ENCODE results near the gene ABCB4. TPM values are rescaled to one million over a fixed set of nuclear protein-coding genes. Genes with fewer than 3 reads are reported as not detected.

Gene ABCB4
- polyA plus RNA-seq, 1 donor (not counting 4 experiments of a cell fraction or from before 2014, with no cell fraction given) = not detected

GRCh38 chr7:87432536-87432935 is 42.9 kb downstream of the ABCB4 start:
- Histone ChIP-seq H3K27ac (ENCODE audit: control insufficient read depth, insufficient read depth, low read length) (no peak overlapping the region), H4K20me1 (ENCODE audit: control insufficient read depth, extremely low read depth, insufficient read depth, low read length) (no peaks in the 10 kb centered on the region), H3K4me3 (ENCODE audit: control insufficient read depth in 2 of 3, extremely low read depth in 1 of 3, insufficient read depth in 2 of 3, low read depth in 1 of 3, low read length in 3 of 3) (no peak overlapping the region), H2AFZ (ENCODE audit: control insufficient read depth, low read length) (no peak overlapping the region), H3K36me3 (ENCODE audit: control insufficient read depth in 2 of 2, extremely low read depth in 1 of 2, insufficient read depth in 2 of 2, low read length in 2 of 2) (no peaks in the 10 kb centered on the region), H3K9me3 (ENCODE audit: control insufficient read depth, low read depth, low read length) (no peaks in the 10 kb centered on the region), H3K4me1 (ENCODE audit: control insufficient read depth, extremely low read depth, insufficient read depth, low read length) (peaks cover 3% of the 10 kb centered on the region), H3K9ac (ENCODE audit: control insufficient read depth, extremely low read depth, insufficient read depth, low read length) (no peak overlapping the region), H3K79me2 (ENCODE audit: control insufficient read depth, insufficient read depth, low read length) (no peaks in the 10 kb centered on the region), H3K4me2 (ENCODE audit: control insufficient read depth, extremely low read depth, insufficient read depth, low read depth, low read length) (no peak overlapping the region), H3K27me3 (ENCODE audit: control insufficient read depth, extremely low read depth, insufficient read depth, low read length) (no peaks in the 10 kb centered on the region), H3K9me1 (ENCODE audit: control insufficient read depth, extremely low read depth, insufficient read depth, low read length) (no peaks in the 10 kb centered on the region)
- DNase-seq (ENCODE audit: low read depth, low spot score) (no peak), FAIRE-seq (no peak)
- dilution Hi-C loops (cut with MboI; ENCODE audit: extremely low pct_ligation_motif_present, low sequenced_read_pairs) = no loop called here
- TF ChIP-seq CTCF (optimal IDR thresholded peaks at IDR 0.05 in 1 of 3, IDR thresholded peaks at IDR 0.05 in 1 of 3, conservative IDR thresholded peaks at IDR 0.05 in 1 of 3; ENCODE audit: extremely low read depth in 1 of 3, insufficient read depth in 2 of 3, low read length in 3 of 3) = no peak
- TF ChIP-seq EZH2 (IDR thresholded peaks at IDR 0.05; ENCODE audit: low read length) = no peak

GRCh38 chr7:87427288-87427687 is 48.2 kb downstream of the ABCB4 start:
- Histone ChIP-seq H3K4me2 (ENCODE audit: control insufficient read depth, extremely low read depth, insufficient read depth, low read depth, low read length) (no peak overlapping the region), H4K20me1 (ENCODE audit: control insufficient read depth, extremely low read depth, insufficient read depth, low read length) (no peaks in the 10 kb centered on the region), H3K27me3 (ENCODE audit: control insufficient read depth, extremely low read depth, insufficient read depth, low read length) (no peaks in the 10 kb centered on the region), H3K9me3 (ENCODE audit: control insufficient read depth, low read depth, low read length) (no peaks in the 10 kb centered on the region), H3K79me2 (ENCODE audit: control insufficient read depth, insufficient read depth, low read length) (no peaks in the 10 kb centered on the region), H2AFZ (ENCODE audit: control insufficient read depth, low read length) (no peak overlapping the region), H3K4me3 (ENCODE audit: control insufficient read depth in 2 of 3, extremely low read depth in 1 of 3, insufficient read depth in 2 of 3, low read depth in 1 of 3, low read length in 3 of 3) (no peak overlapping the region), H3K9ac (ENCODE audit: control insufficient read depth, extremely low read depth, insufficient read depth, low read length) (no peak overlapping the region), H3K27ac (ENCODE audit: control insufficient read depth, insufficient read depth, low read length) (no peak overlapping the region), H3K4me1 (ENCODE audit: control insufficient read depth, extremely low read depth, insufficient read depth, low read length) (no peaks in the 10 kb centered on the region), H3K36me3 (ENCODE audit: control insufficient read depth in 2 of 2, extremely low read depth in 1 of 2, insufficient read depth in 2 of 2, low read length in 2 of 2) (no peaks in the 10 kb centered on the region), H3K9me1 (ENCODE audit: control insufficient read depth, extremely low read depth, insufficient read depth, low read length) (no peaks in the 10 kb centered on the region)
- dilution Hi-C loops (cut with MboI; ENCODE audit: extremely low pct_ligation_motif_present, low sequenced_read_pairs) = no loop called here
- DNase-seq (ENCODE audit: low read depth, low spot score) (no peak), FAIRE-seq (no peak)
- TF ChIP-seq EZH2 (IDR thresholded peaks at IDR 0.05; ENCODE audit: low read length) = no peak
- TF ChIP-seq CTCF (optimal IDR thresholded peaks at IDR 0.05 in 1 of 3, IDR thresholded peaks at IDR 0.05 in 1 of 3, conservative IDR thresholded peaks at IDR 0.05 in 1 of 3; ENCODE audit: extremely low read depth in 1 of 3, insufficient read depth in 2 of 3, low read length in 3 of 3) = no peak

Measured in keratinocyte (primary cell).